ENCODE measurements around the gene TERT.

- TF ChIP-seq EZH2 (IDR thresholded peaks at IDR 0.05; ENCODE audit: insufficient read depth, poor library complexity, severe bottlenecking) (no peak), EZH2phosphoT487 (IDR thresholded peaks at IDR 0.05; ENCODE audit: insufficient read depth, low read depth) (no peak)
Observed at GRCh38 chr5:1244255-1244654, 50.6 kb downstream of the TERT start.
